ENCODE data around the gene LRP5. TPM values are rescaled to one million over a fixed set of nuclear protein-coding genes. Genes with fewer than 3 reads are reported as not detected.

Gene LRP5
- total and polyA plus RNA-seq, 9 of the 15 experiments (the other 6 are each of a cell fraction or from before 2014, with no cell fraction given): 0.48 to 44.2 (median 13.5) TPM

DNA sequence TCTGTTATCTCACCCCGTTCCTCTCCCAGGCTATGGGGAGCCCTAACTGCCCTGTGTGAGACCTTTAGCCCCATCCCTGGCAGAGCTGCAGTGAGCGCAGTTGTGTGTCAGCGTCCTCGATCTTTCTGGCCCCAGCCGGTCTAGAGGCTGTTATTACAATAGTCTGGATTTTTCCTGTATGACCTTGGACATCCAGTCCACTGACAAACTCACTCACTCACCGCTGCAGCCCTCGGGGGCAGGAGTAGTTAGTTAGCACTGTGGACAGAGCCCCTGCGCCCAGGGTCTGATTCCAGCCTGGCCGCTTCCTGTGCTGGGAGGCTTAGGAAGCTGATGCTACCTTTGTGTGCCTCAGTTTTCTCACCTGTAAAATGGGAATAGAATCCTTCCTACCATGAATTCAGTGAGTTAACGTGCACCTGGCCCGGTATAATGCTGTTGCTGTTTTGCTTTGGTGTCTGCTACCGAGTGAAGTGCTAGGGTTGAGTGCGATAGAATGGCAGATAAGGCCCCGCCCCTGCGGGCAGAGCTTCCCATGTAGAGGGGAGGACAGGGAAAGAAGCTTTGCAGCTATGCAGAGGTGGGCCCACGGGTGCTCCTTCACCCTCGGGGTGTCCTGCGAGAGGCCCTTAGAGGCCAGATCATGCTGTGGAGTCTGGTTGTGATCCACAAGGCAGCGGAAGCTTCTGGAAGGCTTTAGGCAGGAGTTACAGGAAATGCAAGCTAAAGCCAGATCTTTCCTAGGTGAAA, 3.0 kb downstream of the LRP5 start (continued):
- TF ChIP-seq, protein P1, sequence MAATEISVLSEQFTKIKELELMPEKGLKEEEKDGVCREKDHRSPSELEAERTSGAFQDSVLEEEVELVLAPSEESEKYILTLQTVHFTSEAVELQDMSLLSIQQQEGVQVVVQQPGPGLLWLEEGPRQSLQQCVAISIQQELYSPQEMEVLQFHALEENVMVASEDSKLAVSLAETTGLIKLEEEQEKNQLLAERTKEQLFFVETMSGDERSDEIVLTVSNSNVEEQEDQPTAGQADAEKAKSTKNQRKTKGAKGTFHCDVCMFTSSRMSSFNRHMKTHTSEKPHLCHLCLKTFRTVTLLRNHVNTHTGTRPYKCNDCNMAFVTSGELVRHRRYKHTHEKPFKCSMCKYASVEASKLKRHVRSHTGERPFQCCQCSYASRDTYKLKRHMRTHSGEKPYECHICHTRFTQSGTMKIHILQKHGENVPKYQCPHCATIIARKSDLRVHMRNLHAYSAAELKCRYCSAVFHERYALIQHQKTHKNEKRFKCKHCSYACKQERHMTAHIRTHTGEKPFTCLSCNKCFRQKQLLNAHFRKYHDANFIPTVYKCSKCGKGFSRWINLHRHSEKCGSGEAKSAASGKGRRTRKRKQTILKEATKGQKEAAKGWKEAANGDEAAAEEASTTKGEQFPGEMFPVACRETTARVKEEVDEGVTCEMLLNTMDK (IDR thresholded peaks at IDR 0.05; ENCODE audit: borderline replicate concordance, insufficient read depth, low read depth, low read length, poor library complexity, severe bottlenecking): no peak
- TF ChIP-seq ZNF212 (CRISPR knock-in tag; IDR thresholded peaks at IDR 0.05) (no peak), ZNF583 (CRISPR knock-in tag; IDR thresholded peaks at IDR 0.05) (no peak), PRPF4 (IDR thresholded peaks at IDR 0.05; ENCODE audit: insufficient read depth, low read depth, low read length, poor library complexity, severe bottlenecking) (no peak), RBM15 (IDR thresholded peaks at IDR 0.05; ENCODE audit: insufficient read depth, low read length) (no peak), EZH2 (IDR thresholded peaks at IDR 0.05; ENCODE audit: borderline replicate concordance, low read depth, low read length) (no peak), CHCHD3 (CRISPR knock-in tag; IDR thresholded peaks at IDR 0.05) (no peak), STAG1 (CRISPR knock-in tag; IDR thresholded peaks at IDR 0.05; ENCODE audit: borderline replicate concordance) (no peak), SMARCA4 (IDR thresholded peaks at IDR 0.05) (no peak), TCFL5 (CRISPR knock-in tag; conservative IDR thresholded peaks at IDR 0.05) (no peak), C11orf30 (IDR thresholded peaks at IDR 0.05; ENCODE audit: low read depth) (no peak), HDAC2 (IDR thresholded peaks at IDR 0.05) (peak; percentile 87), ETS2 (tag; IDR thresholded peaks at IDR 0.05; ENCODE audit: borderline replicate concordance, poor library complexity, severe bottlenecking) (no peak), ZNF24 (IDR thresholded peaks at IDR 0.05) (0 out of 2 replicates have a peak, but pooled peaks have one; percentile 23), RBM25 (IDR thresholded peaks at IDR 0.05; ENCODE audit: low read depth, low read length, severe bottlenecking) (peak; percentile 80), NR2C1 (IDR thresholded peaks at IDR 0.05) (no peak), NR2C1 (tag; IDR thresholded peaks at IDR 0.05) (no peak), PHB2 (IDR thresholded peaks at IDR 0.05; ENCODE audit: low read depth) (no peak), NFIX (CRISPR knock-in tag; IDR thresholded peaks at IDR 0.05; ENCODE audit: low read depth) (no peak), SRSF1 (IDR thresholded peaks at IDR 0.05; ENCODE audit: low read depth, low read length) (no peak)
- TF ChIP-seq, protein P2, sequence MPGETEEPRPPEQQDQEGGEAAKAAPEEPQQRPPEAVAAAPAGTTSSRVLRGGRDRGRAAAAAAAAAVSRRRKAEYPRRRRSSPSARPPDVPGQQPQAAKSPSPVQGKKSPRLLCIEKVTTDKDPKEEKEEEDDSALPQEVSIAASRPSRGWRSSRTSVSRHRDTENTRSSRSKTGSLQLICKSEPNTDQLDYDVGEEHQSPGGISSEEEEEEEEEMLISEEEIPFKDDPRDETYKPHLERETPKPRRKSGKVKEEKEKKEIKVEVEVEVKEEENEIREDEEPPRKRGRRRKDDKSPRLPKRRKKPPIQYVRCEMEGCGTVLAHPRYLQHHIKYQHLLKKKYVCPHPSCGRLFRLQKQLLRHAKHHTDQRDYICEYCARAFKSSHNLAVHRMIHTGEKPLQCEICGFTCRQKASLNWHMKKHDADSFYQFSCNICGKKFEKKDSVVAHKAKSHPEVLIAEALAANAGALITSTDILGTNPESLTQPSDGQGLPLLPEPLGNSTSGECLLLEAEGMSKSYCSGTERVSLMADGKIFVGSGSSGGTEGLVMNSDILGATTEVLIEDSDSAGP (CRISPR knock-in tag; IDR thresholded peaks at IDR 0.05): no peak
- TF ChIP-seq, protein P3, sequence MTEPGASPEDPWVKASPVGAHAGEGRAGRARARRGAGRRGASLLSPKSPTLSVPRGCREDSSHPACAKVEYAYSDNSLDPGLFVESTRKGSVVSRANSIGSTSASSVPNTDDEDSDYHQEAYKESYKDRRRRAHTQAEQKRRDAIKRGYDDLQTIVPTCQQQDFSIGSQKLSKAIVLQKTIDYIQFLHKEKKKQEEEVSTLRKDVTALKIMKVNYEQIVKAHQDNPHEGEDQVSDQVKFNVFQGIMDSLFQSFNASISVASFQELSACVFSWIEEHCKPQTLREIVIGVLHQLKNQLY (CRISPR knock-in tag; conservative IDR thresholded peaks at IDR 0.05): no peak
- TF ChIP-seq, protein P4, sequence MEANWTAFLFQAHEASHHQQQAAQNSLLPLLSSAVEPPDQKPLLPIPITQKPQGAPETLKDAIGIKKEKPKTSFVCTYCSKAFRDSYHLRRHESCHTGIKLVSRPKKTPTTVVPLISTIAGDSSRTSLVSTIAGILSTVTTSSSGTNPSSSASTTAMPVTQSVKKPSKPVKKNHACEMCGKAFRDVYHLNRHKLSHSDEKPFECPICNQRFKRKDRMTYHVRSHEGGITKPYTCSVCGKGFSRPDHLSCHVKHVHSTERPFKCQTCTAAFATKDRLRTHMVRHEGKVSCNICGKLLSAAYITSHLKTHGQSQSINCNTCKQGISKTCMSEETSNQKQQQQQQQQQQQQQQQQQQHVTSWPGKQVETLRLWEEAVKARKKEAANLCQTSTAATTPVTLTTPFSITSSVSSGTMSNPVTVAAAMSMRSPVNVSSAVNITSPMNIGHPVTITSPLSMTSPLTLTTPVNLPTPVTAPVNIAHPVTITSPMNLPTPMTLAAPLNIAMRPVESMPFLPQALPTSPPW (CRISPR knock-in tag; IDR thresholded peaks at IDR 0.05): peak; percentile 23; the same call in 1 of the 2 replicates

Data from K562 (cell line).